PC-9 (cell line): ENCODE results near the gene SPATA31E1.

Experiments used
- CTCF ChIP-seq: fragments of 200-600 bp; sonication (generic); conservative IDR thresholded peaks from 2 replicates; pipeline ENCODE4 v1.6.1; 2017; ENCODE audit warnings: mixed run types, antibody characterized with exemption, mild to moderate bottlenecking, moderate library complexity
- EZH2 ChIP-seq: fragments of 200-600 bp; sonication (generic); IDR thresholded peaks from 2 replicates; pipeline ENCODE4 v1.8.0; 2017; ENCODE audit warnings: antibody characterized with exemption, low read depth

DNA sequence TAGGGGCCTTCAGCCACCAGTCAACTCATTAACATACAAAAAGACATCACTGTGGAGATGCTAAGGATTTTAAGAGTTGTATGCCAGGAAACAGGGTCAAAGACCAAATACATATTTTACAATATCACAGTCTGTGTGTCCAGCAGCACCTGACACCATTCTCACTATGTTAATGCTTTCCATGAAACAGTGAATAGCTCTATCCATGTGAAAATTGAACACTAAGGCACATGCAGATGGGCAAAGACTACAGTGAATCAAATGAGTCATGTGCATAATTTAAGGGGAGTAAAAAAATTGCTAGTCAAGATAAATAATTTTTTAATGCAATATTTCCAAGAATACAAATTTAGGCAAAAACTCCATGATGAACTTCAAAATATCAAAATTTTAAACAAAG, 7.6 kb upstream of the SPATA31E1 start:
- no peak for TF ChIP-seq CTCF
- TF ChIP-seq EZH2 = no peak
